ENCODE measurements around the gene SLC25A46.

GRCh38 chr5:110784901-110785300 lies 46.1 kb downstream of the SLC25A46 start:
- TF ChIP-seq, protein P1, sequence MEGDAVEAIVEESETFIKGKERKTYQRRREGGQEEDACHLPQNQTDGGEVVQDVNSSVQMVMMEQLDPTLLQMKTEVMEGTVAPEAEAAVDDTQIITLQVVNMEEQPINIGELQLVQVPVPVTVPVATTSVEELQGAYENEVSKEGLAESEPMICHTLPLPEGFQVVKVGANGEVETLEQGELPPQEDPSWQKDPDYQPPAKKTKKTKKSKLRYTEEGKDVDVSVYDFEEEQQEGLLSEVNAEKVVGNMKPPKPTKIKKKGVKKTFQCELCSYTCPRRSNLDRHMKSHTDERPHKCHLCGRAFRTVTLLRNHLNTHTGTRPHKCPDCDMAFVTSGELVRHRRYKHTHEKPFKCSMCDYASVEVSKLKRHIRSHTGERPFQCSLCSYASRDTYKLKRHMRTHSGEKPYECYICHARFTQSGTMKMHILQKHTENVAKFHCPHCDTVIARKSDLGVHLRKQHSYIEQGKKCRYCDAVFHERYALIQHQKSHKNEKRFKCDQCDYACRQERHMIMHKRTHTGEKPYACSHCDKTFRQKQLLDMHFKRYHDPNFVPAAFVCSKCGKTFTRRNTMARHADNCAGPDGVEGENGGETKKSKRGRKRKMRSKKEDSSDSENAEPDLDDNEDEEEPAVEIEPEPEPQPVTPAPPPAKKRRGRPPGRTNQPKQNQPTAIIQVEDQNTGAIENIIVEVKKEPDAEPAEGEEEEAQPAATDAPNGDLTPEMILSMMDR (IDR thresholded peaks at IDR 0.05), result no peak
- TF ChIP-seq POLR2A (IDR thresholded peaks at IDR 0.05) (no peak), EP300 (IDR thresholded peaks at IDR 0.05) (no peak)

Measured in ovary (tissue), 3 donors.